ENCODE results near the gene HOXA5.

Gene HOXA5

GRCh38 chr7:27176524-27176845 lies 33.0 kb upstream of the HOXA5 start:
- H3K4me3 ChIP-seq (replicated peaks in 1 of 2; ENCODE audit: low read depth in 2 of 2, low read length in 2 of 2): no peak overlapping the region

GRCh38 chr7:27175626-27176523 lies 32.4 kb upstream of the HOXA5 start:
- DNase-seq (ENCODE audit: low read depth in 2 of 2): no peak
- TF ChIP-seq CTCF (IDR thresholded peaks at IDR 0.05; ENCODE audit: low read depth, low read length): no peak

More at GRCh38 chr7:27176524-27176845, 33.0 kb upstream of the HOXA5 start:
- no peak for DNase-seq (ENCODE audit: low read depth in 2 of 2)
- no peak for TF ChIP-seq CTCF (IDR thresholded peaks at IDR 0.05; ENCODE audit: low read depth, low read length)

GRCh38 chr7:27174874-27175625 lies 31.6 kb upstream of the HOXA5 start:
- no peak for TF ChIP-seq CTCF (IDR thresholded peaks at IDR 0.05; ENCODE audit: low read depth, low read length)
- no peak overlapping the region for H3K4me3 ChIP-seq (replicated peaks in 1 of 2; ENCODE audit: low read depth in 2 of 2, low read length in 2 of 2)
- DNase-seq (ENCODE audit: low read depth in 2 of 2): no peak

More at GRCh38 chr7:27175626-27176523, 32.4 kb upstream of the HOXA5 start:
- no peak overlapping the region for H3K4me3 ChIP-seq (replicated peaks in 1 of 2; ENCODE audit: low read depth in 2 of 2, low read length in 2 of 2)

GRCh38 chr7:27173956-27174873 lies 30.7 kb upstream of the HOXA5 start, which contains the start of gene HOXA10:
Gene HOXA10 (minus strand): TSS chr7:27174320. CDS start chr7:27174306, 14 bp downstream.
- DNase-seq (ENCODE audit: low read depth in 2 of 2): no peak
- no peak for TF ChIP-seq CTCF (IDR thresholded peaks at IDR 0.05; ENCODE audit: low read depth, low read length)

GRCh38 chr7:27173511-27173955 lies 30.1 kb upstream of the HOXA5 start:
- no peak for TF ChIP-seq CTCF (IDR thresholded peaks at IDR 0.05; ENCODE audit: low read depth, low read length)
- H3K4me3 ChIP-seq (replicated peaks in 1 of 2; ENCODE audit: low read depth in 2 of 2, low read length in 2 of 2): no peak overlapping the region
- DNase-seq (ENCODE audit: low read depth in 2 of 2): no peak

More at GRCh38 chr7:27173956-27174873, 30.7 kb upstream of the HOXA5 start, which contains the start of gene HOXA10:
- H3K4me3 ChIP-seq (replicated peaks in 1 of 2; ENCODE audit: low read depth in 2 of 2, low read length in 2 of 2): no peak within 1 kb of the TSS

Data from cardiac fibroblast (primary cell).